Measurements from ENCODE around the gene TXNL4B. TPM values are rescaled to one million over a fixed set of nuclear protein-coding genes. Genes with fewer than 3 reads are reported as not detected.
A peak's percentile ranks its signal among the peaks of the same experiment; 100 is the strongest.

TXNL4B gene
- total RNA-seq, 4 donors from 2014 or later: 4.6 to 7.5 (median 6.4) TPM

GRCh38 chr16:72129976-72130656 is 36.7 kb upstream of the TXNL4B start:
- Histone ChIP-seq H3K36me3 (no peaks in the 10 kb centered on the region), H3K27ac (replicated peaks in 1 of 4) (no peak overlapping the region), H3K9me3 (no peaks in the 10 kb centered on the region), H3K27me3 (no peaks in the 10 kb centered on the region), H3K4me3 (no peak overlapping the region), H3K4me1 (peaks cover 0 to 6% (median 3%) of the 10 kb centered on the region in 4 donors)
- intact Hi-C loops (cut with DNase I): loop anchor here (10.0 kb wide), 1 partner anchor 335 kb away; no protein-coding TSS in a partner anchor
- WGBS: 71% methylated on average over 5 of the region's 7 CpGs
- TF ChIP-seq POLR2AphosphoS5 (IDR thresholded peaks at IDR 0.05) (no peak), EP300 (IDR thresholded peaks at IDR 0.05) (no peak), POLR2A (IDR thresholded peaks at IDR 0.05; ENCODE audit: low read depth) (no peak)
- TF ChIP-seq, protein P1, sequence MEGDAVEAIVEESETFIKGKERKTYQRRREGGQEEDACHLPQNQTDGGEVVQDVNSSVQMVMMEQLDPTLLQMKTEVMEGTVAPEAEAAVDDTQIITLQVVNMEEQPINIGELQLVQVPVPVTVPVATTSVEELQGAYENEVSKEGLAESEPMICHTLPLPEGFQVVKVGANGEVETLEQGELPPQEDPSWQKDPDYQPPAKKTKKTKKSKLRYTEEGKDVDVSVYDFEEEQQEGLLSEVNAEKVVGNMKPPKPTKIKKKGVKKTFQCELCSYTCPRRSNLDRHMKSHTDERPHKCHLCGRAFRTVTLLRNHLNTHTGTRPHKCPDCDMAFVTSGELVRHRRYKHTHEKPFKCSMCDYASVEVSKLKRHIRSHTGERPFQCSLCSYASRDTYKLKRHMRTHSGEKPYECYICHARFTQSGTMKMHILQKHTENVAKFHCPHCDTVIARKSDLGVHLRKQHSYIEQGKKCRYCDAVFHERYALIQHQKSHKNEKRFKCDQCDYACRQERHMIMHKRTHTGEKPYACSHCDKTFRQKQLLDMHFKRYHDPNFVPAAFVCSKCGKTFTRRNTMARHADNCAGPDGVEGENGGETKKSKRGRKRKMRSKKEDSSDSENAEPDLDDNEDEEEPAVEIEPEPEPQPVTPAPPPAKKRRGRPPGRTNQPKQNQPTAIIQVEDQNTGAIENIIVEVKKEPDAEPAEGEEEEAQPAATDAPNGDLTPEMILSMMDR (IDR thresholded peaks at IDR 0.05): no peak
- peak; percentile 83 for DNase-seq (ENCODE audit: extremely low spot score)

DNA sequence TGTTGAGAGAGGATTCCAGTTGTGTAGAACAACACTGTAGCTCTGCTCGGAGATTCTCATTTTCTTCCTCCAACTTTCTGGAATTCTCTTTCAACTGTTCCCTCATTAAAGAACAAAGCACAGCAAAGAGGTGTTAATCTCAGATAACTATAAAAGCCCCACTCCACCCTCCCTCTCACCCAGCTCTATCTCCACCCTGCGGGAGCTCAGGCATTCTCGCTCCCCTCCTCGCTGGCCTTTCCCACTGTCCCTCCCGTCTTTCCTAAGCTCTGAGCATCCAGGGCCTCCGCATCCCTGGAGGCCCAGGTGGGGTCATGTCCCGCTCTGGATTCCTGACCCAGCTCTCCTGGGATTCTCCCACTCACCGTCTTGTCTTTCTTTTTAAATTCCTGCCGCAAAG is 35.3 kb upstream of the TXNL4B start:
- DNase-seq (ENCODE audit: extremely low spot score): no peak
- intact Hi-C loops (cut with DNase I): no loop called here
- Histone ChIP-seq H3K4me3 (no peak overlapping the region), H3K27me3 (no peaks in the 10 kb centered on the region), H3K27ac (replicated peaks in 1 of 4) (no peak overlapping the region), H3K36me3 (no peaks in the 10 kb centered on the region), H3K4me1 (peaks cover 0 to 12% (median 5%) of the 10 kb centered on the region in 4 donors), H3K9me3 (no peaks in the 10 kb centered on the region)
- no peak for TF ChIP-seq EP300 (IDR thresholded peaks at IDR 0.05)
- TF ChIP-seq, protein P1 (IDR thresholded peaks at IDR 0.05): no peak
- WGBS: 83% methylated on average over 9 of the region's 9 CpGs

DNA sequence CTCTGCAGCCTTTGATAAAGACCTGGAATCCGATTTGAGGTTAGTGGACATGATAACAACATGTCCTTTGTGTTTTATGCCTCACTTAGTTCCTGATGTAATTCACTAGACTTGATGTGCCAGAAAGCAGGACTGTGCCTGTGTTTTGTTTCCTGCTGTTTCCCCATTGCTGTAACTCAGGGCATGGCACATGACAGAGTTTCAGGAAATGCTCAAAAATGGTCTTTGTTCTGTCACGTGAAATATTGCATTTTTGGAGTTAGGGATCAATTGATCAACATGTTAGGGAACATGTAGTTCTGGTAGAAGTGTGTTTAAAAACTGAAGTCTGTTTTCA is 33.0 kb upstream of the TXNL4B start:
- no peak for DNase-seq (ENCODE audit: extremely low spot score)
- Histone ChIP-seq H3K27ac (replicated peaks in 1 of 4) (peak overlapping the region in 1 of 4 donors; percentile 11), H3K36me3 (no peaks in the 10 kb centered on the region), H3K4me3 (no peak overlapping the region), H3K4me1 (peaks cover 0 to 12% (median 5%) of the 10 kb centered on the region in 4 donors), H3K27me3 (no peaks in the 10 kb centered on the region), H3K9me3 (no peaks in the 10 kb centered on the region)
- TF ChIP-seq POLR2A (IDR thresholded peaks at IDR 0.05; ENCODE audit: low read depth) (no peak), EP300 (IDR thresholded peaks at IDR 0.05) (peak; percentile 13), POLR2AphosphoS5 (IDR thresholded peaks at IDR 0.05) (no peak)
- TF ChIP-seq, protein P1 (IDR thresholded peaks at IDR 0.05): no peak
- intact Hi-C loops (cut with DNase I): no loop called here
- WGBS: 60% methylated on average over 2 of the region's 2 CpGs

DNA sequence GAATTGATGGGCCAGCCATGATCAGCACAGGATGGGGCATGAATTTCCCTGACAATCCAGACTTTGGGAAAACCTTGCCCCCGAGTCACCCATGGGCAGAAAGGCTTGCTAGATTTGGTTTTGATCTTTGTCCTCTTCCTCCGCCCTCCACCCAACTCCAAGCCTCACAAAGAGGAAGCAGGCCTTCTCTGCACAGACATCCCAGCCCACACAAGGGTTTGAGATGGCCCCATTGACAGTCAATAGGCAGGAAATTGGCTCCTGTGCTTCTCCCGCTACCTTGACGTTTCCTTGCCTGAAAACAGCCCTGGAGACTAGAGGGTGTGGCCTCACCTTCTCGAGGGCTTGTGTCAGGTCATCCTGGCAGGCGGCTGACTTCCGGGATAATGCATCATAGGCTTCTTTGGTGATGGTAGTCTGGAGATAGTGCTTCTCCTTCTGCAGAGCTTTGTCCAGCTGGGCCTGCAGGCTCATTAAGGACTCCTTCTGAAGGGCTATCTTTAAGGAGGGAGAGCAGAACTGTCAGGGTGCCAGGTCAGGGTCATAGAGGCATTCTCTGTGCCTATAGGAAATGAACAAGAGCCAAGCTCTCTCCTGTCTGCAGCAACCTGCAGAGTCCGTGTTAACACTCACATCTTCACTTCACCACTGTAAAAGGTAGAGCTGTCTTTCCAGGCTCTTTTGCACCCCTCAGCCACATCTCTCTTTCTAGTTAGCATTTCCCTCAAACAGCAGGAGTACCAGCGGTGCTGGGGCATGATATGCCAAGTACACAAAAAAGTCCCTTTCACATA is 32.4 kb upstream of the TXNL4B start:
- intact Hi-C loops (cut with DNase I): no loop called here
- 82% methylated on average over 9 of the region's 9 CpGs for WGBS
- Histone ChIP-seq H3K4me1 (peaks cover 0 to 12% (median 5%) of the 10 kb centered on the region in 4 donors), H3K27me3 (no peaks in the 10 kb centered on the region), H3K9me3 (no peaks in the 10 kb centered on the region), H3K36me3 (no peaks in the 10 kb centered on the region), H3K27ac (replicated peaks in 1 of 4) (peak overlapping the region in 1 of 4 donors; percentile 11), H3K4me3 (no peak overlapping the region)
- TF ChIP-seq POLR2AphosphoS5 (IDR thresholded peaks at IDR 0.05): no peak
- no peak for TF ChIP-seq EP300 (IDR thresholded peaks at IDR 0.05)
- no peak for TF ChIP-seq POLR2A (IDR thresholded peaks at IDR 0.05; ENCODE audit: low read depth)
- TF ChIP-seq, protein P1 (IDR thresholded peaks at IDR 0.05): no peak
- DNase-seq (ENCODE audit: extremely low spot score): no peak
